ENCODE data around the gene ENTREP1.

ENTREP1 gene

GRCh38 chr9:69364510-69365150, 39.6 kb downstream of the ENTREP1 start:
- no peak for DNase-seq (ENCODE audit: low read depth in 2 of 2)

DNA sequence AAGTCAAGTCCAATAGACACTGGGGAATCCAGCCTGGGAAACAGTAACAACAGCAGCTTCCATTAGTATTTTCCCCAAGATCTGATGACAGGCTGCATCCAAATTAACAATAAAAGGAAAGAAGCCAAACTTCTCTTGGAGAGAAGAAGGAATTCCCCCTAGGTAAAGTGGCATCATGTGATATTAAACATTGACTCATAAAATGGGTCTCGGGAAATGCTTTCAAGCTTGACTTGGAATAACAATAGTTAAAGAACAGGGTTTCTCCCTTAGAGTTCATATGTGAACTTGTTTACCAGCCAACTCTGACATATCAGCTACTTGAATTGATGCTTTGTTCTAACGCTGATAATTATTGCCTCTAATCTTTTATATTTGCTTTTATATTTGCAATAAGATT, 45.4 kb downstream of the ENTREP1 start:
- DNase-seq (ENCODE audit: low read depth in 2 of 2) = no peak

GRCh38 chr9:69371001-69371400, 46.0 kb downstream of the ENTREP1 start:
- DNase-seq (ENCODE audit: low read depth in 2 of 2) = no peak

DNA sequence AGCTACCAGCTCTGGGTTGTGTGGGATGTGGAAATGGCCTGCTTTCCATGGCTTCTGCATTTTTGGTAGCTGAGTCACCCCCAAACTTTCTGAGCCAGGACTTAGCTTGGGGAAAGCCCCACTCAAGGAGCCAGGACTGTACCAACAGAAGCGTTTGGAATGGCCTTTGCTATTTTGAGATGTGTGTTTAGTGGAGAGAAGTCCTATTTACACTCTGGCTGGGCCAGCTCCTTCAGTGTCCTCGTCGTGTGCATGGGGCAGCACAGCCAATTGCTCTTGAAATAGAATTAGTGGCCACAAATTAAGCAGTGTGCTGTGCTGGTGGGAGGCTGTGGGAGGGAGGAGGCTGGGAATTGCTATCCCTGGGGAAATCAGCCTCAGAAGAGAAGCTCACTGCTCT, 51.6 kb downstream of the ENTREP1 start:
- no peak for DNase-seq (ENCODE audit: low read depth in 2 of 2)

DNA sequence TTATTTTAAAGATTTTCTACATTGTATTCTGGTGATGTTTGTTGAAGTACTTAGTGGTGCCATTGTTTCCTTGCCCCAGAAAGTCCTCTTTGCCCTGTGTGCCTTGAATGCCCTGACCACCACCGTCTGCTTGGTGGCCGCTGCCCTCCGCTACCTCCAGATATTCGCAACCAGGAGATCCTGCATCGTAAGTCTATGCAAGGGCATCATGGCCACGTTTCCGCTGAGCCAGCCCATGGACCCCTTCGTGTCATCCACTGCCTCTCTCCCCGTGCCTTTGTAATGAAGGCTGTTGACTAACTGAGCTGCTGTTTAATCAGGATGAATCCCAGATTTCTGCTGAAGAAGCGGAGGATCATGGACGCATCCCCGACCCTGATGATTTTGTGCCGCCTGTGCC, 52.3 kb downstream of the ENTREP1 start:
- DNase-seq (ENCODE audit: low read depth in 2 of 2) = no peak

GRCh38 chr9:69377981-69378380, 53.0 kb downstream of the ENTREP1 start:
- no peak for DNase-seq (ENCODE audit: low read depth in 2 of 2)

DNA sequence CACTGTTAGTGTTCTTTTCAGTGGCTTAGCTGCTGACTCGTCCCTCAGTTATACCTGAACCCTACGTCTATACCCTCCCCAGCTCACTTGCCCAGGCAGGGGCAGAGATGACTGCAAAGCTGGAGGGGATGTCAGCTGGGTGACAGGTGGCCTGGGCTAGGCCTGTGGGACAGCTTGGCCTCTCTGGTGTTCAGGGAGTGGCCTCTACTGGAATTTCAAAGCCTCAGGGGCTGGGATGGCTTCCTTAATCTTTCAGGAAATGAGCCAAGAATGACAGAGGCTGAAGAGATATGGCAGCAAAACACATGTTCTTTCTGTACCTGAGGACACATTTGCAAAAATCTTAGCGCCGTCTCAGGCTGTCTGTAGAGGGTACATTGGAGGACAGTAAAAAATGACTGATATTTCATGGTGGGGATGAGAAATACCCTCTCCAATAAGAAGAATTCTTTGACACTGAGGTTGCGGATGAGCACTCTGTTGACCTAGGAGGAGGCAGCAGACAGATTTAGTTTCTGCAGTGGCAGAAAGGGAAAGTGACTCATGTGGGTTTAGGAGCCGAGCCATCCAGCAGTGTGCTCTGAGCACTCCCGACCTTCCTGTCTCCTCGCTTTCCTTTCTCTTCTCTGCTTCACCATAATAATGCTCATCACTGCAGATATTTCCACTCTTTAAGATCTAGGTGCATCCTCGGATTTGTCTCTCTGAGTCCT, 54.4 kb downstream of the ENTREP1 start:
- no peak for DNase-seq (ENCODE audit: low read depth in 2 of 2)

DNA sequence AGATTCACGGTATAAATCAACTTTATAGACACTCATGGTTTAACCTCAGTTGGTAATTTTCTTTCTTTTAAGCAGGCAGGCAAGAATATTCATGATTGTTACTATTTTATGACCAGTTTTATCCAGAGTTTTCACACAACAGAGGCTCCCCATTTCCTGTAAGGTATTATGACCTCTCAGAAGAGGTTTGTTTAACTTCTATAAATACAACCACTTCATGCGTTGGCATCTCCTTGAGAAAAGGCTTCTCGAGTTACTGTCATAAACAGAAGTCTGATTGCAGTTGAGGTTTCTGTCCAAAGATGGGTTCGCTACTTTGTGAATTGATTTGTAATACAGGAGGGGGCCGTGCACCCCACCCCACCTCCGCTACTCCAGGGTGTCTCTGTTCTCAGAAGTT, 55.3 kb downstream of the ENTREP1 start:
- no peak for DNase-seq (ENCODE audit: low read depth in 2 of 2)

DNA sequence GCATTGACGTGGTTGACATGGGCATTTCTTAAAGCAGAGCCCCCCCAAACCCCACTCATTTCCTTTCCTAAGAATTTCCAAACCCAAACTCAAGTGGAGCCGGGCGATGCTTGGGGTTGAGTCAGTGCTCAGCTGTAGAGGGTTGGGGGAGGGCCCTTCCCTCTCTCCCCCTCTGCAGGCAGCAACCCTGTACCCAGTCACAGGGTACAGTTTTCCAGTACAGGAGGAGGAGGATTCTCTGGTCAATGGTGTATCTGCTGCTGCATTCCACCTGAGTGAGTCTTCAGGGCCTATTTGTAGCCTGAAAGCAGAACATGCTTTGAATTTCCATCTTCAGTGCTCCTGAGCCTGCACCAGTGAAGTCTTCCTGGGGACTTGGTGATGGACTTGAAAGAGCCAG, 55.8 kb downstream of the ENTREP1 start:
- DNase-seq (ENCODE audit: low read depth in 2 of 2) = no peak

DNA sequence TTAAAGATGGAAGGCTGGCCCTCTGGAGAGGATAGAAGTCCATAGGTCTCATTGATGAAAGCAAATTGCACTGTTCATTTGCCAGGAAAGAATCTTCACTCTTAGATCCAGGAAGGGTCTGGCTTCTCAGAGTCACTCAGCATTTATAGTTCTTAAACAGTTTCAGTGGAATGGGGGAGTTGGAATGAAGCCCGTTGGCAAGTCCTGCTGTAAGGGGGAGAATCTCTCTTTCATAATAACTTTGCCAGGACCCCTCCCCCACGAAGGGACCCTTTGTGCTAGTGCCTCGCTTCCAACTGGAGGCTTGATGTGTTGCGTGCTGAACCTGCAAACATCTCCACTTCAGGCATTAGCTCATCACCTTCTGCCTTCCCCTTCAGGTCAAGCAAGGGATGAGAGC, 57.1 kb downstream of the ENTREP1 start:
- DNase-seq (ENCODE audit: low read depth in 2 of 2) = no peak

DNA sequence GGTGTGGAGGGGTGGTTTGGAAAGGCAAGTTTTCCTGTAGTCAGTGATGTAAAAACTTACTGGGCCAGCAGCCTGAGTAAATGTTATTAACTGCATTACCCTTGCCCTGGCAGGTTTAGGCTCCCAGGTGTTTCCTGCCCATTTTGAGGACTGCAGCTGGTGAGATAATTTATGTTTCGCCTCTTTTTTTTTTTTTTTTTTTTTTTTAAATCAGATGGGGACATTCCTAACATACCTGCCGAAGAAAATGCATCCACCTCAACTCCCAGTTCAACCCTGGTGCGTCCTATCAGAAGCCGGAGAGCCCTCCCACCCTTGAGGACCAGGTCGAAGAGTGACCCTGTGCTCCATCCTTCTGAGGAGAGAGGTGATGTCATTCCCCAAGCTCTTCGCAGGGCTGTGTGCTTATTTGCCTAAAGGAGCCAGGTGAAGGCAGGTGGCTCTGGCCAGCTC, 60.6 kb downstream of the ENTREP1 start:
- DNase-seq (ENCODE audit: low read depth in 2 of 2) = no peak

- no peak for DNase-seq (ENCODE audit: low read depth in 2 of 2)
Observed at GRCh38 chr9:69386651-69387050, 61.6 kb downstream of the ENTREP1 start.

DNA sequence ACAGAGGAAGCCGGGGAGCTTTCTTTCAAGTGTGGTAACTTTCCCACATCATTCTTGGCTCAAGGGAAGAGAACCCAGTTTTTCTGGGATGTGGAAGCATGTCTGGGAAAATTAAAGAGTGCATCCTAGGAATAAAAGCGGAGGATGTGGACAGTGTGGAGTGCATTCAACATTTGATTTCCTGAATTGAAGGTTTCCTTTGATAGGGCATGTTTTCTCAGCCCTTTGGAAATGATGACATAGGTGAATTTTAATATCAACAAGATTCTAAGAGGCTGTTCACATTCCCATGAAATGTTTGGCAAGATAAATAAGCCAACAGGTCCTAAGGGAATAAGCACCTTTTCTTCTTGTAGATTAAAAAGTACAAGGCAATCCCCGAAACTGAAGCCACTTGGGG, 63.6 kb downstream of the ENTREP1 start:
- DNase-seq (ENCODE audit: low read depth in 2 of 2) = no peak

DNA sequence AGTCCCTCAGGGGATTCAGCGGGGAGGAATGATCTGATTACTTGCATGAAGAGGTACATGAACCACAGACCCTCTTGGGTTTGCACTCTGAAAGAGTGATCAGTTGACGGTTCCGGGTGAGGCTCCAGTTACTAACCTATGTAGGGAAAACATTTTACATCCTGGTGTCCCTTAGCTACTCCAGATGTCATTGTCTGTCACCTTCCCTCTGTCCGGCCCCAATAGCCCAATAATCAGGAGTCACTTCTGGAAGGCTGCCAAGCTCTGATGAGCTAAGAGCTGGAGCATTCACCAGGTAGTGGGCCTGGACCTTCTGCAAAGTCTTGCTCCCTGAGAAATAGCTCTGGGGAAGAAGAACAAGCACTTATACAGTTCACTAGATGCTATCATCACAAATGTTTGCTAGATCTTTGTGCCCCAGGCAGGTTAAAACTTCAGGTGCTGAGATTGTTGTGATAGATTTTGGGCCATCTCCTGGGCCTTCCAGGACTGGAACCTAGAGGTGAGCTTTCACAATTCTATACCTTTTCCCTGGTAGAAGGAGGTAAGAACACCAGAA, 64.5 kb downstream of the ENTREP1 start:
- DNase-seq (ENCODE audit: low read depth in 2 of 2) = no peak

- no peak for DNase-seq (ENCODE audit: low read depth in 2 of 2)
Observed at GRCh38 chr9:69391487-69391886, 66.5 kb downstream of the ENTREP1 start.

- DNase-seq (ENCODE audit: low read depth in 2 of 2) = no peak
Observed at GRCh38 chr9:69391946-69392345, 66.9 kb downstream of the ENTREP1 start.

GRCh38 chr9:69392826-69393225, 67.8 kb downstream of the ENTREP1 start:
- no peak for DNase-seq (ENCODE audit: low read depth in 2 of 2)

- no peak for DNase-seq (ENCODE audit: low read depth in 2 of 2)
Observed at GRCh38 chr9:69393425-69393824, 68.4 kb downstream of the ENTREP1 start.

GRCh38 chr9:69395718-69396117, 70.7 kb downstream of the ENTREP1 start:
- no peak for DNase-seq (ENCODE audit: low read depth in 2 of 2)

DNA sequence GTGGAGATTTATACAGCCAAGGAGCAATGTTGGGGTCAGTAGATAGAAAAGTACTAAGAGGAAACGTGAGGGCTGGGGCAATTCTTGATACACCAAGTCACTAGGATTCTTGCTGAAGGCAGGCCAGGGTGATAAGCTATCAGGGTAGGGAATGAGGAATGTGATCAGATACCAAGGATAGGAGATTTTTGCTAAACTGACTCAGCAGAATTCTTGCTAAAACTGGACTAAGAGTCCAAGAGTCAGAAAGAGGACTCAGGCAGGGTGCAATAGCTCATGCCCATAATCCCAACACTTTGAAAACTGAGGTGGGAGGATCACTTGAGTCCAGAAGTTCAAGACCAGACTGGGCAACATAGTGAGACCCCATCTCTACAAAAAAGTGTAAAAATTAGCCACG, 71.7 kb downstream of the ENTREP1 start:
- DNase-seq (ENCODE audit: low read depth in 2 of 2) = no peak

DNA sequence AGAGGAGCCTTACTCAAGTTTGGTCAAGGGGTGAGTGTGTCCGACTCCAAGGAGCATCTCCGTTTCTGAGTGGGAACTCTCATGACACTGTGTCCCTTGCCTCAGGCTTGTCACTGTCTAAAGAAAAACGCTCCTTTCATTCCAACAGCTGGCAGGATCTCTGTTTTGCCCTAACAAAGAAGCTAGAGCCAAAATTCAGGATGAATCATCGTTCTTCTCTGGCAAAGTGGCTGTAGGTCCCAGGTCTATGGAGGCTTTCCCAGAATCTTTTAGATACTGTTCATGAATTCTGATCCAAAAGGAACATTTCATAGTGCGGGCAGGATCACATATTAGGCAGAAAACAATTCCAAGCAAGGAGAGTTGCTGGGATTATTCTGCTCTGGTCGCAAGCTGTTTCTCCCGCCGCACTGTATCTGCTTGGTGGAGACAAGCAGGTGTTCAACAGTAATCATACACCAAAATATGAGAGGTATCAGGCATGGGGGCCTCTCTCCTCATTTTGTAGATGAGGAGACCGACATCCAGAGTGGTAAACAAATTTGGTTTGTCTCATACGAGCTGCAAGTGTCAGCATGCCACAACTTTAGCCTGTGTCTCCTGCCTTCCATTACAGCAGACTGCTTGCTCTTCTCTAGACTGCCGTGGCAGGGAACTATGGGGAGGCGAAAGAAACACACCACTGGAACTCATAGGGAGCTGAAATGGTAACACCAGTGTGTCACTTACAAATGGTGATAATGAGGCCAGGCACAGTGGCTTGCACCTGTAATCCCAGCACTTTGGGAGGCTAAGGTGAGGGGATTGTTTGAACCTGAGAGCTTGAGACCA, 72.6 kb downstream of the ENTREP1 start:
- DNase-seq (ENCODE audit: low read depth in 2 of 2) = no peak

DNA sequence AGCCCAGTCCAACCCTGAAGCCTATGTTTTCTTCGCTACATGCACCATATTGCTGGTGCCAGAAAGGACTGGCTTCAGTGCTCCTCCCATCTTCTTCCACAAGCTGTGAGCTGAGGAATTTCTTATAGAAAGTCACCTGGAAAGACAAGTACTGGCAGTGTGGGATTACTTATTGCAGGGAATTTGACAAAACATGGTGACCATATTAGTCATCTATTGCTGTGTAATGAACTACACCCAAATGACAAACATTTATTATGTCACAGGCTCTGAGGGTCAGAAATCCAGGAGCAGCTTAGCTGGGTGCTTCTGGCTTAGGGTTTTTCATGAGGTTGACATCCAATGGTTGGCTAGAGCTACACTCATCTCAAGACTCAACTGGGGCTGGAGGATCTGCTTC, 75.5 kb downstream of the ENTREP1 start:
- no peak for DNase-seq (ENCODE audit: low read depth in 2 of 2)
